NCI-H128 (cell line): Measurements from ENCODE around the gene MYO18B.

Source experiments
- DNase-seq: peaks from one replicate; lab custom pipeline; 2025; ENCODE audit not compliant: unreplicated experiment; lab: John Stamatoyannopoulos, UW

Gene MYO18B

DNA sequence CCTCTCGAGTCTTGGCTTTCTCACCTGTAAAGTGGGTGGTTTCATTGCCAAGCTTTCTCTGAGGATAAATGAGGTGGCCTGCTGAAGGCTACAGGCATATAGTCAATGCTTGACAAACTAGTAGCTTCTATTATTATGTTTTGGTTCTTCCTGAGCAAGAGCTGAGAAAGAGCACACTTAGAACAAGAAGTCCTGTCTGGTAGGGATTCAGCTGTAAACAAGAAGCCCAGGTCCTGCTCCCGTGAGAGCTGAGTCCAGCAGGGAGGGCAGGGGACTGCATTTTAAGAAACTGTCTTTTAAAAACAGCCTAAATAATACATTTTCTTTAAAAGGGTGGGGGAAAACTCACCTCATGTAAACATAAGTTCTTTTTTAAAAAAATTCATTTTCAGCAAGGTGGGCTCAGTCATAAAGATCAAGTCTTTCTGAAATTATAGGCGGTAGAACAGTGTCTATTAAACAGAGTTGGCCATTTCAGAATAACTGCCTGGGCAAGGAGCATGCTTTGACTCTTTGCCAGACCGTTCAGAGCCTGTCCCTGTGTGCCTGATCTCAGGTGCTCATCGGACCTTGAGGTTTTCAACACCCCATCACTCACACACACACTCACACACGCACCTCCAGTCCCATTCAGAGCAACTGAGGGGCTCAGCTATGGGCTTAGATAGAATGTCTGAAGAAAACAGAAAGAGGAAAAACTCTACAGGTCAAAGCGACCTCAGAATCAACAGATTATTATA is 29.2 kb upstream of the MYO18B start:
- no peak for DNase-seq

GRCh38 chr22:25714070-25714469 is 27.9 kb upstream of the MYO18B start:
- DNase-seq: no peak

DNA sequence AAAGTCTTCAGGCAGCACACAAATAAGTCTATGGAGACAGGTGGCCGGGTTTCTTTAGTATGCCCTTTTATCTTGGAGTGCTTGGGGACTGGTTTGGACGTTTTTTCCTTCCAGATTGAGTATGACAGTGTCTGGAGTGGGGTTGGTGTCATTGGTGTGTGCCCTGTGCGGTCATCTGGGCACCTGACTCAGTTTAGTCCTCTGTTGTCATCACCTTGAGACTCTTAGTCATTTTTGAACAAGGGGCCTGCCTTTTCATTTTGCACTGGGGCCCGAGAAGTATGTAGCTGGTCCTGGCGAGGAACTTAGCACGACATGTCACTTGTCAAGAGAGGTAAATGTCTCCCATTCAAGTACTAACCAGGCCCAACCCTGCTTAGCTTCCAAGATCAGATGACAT is 27.2 kb upstream of the MYO18B start:
- no peak for DNase-seq

GRCh38 chr22:25716637-25717036 is 25.4 kb upstream of the MYO18B start:
- no peak for DNase-seq

DNA sequence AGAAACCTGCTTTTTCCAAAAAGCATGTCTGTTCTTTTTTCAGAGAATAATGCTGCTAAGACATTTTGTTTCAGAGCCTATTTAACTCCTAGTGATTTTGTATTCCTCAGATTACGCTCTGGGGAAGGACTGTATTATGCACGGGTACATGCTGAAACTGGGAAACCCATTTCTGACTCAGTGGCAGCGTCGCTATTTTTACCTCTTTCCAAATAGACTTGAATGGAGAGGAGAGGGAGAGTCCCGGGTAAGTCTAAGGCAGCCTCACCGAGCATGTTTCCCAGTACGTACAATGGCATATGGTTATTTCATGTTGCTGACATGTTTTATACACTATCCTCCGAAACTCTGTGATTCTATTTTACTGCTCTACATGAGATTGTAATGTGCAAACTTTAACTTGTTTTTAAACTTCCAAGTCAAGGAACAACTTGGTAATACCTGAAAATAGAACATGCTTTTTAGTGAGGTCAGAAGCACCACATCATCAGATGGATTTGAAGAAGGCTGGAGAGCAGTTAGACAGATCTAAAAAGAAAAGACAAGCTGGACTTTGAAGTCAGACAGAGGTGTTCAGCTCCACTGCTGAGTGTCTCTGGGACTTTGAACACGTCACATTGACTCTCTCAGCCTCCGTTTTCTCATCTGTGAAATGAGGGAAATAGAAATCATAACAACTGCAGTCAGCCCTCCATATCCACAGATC is 23.7 kb upstream of the MYO18B start:
- no peak for DNase-seq

GRCh38 chr22:25722223-25722622 is 19.8 kb upstream of the MYO18B start:
- DNase-seq: no peak

GRCh38 chr22:25722626-25723025 is 19.4 kb upstream of the MYO18B start:
- DNase-seq: no peak

GRCh38 chr22:25726241-25726640 is 15.7 kb upstream of the MYO18B start:
- no peak for DNase-seq

DNA sequence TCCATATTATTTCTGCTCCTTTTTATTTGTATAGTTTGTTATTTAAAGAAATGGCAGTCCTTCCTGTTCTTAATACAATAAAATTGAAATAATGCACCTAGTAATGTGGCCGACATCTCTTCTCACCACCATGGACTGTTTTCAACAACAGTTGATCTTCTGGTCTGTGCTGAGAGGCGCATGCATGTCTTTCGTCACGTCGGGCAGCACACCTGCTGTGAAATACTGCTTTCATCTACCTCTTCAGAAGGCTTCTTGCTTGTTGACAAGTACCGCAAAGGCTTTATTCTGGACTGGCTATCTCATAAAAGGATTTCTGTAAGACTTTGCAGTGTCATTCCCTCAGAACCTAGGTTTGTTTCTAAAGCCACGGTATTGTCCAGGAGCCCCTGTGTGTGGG is 13.9 kb upstream of the MYO18B start:
- DNase-seq: peak; percentile 20

DNA sequence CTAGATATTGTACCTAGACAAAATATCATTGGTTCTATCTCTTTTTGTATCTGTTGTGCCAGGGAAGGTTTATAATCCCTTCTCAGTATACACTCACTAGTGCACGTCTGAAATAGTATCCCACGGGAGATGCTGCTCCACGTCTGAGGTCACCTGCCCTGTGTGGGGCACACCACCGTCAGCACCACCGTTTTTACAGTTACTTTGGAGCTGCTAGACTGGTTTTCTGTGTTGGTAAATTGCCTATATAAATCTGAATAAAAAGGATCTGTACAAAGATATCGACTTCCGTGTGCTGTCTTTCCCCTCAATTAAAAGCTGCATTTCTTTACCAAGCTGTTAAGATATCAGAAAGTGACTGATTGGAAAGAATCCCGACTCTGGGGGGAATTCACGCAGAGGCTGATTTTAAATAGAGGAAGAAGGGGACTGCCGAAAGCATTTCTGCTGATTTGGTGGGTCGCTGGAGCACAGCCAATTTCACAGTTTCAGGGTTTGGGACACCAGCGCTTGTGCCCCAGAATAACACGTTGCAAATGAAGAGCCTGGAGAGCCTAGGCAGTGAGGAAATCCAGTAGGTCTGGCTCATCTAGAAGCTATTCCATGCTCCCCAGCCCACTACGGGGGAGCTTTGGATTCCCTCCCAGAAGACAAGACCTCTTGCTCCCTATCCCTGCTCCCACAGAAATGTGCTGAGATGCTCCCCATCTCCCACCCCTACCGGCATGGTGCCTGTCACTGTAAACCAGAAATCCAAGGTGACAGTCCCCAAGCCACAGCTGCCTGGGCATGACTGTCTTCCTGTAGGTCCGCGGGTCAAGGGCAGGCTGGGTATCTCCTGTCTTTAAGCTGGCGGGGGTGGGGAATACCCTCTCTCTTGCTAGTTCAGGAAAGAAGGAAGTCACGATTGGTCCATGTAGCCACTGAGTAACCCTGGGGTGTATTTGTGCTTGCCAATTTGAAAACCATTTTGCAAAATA is 12.7 kb upstream of the MYO18B start:
- DNase-seq: no peak

- DNase-seq: no peak
Measured at GRCh38 chr22:25735650-25736049, 6.3 kb upstream of the MYO18B start.

GRCh38 chr22:25736378-25737011 is 5.5 kb upstream of the MYO18B start:
- DNase-seq: no peak

- no peak for DNase-seq
Measured at GRCh38 chr22:25739659-25740344, 2.2 kb upstream of the MYO18B start.

DNA sequence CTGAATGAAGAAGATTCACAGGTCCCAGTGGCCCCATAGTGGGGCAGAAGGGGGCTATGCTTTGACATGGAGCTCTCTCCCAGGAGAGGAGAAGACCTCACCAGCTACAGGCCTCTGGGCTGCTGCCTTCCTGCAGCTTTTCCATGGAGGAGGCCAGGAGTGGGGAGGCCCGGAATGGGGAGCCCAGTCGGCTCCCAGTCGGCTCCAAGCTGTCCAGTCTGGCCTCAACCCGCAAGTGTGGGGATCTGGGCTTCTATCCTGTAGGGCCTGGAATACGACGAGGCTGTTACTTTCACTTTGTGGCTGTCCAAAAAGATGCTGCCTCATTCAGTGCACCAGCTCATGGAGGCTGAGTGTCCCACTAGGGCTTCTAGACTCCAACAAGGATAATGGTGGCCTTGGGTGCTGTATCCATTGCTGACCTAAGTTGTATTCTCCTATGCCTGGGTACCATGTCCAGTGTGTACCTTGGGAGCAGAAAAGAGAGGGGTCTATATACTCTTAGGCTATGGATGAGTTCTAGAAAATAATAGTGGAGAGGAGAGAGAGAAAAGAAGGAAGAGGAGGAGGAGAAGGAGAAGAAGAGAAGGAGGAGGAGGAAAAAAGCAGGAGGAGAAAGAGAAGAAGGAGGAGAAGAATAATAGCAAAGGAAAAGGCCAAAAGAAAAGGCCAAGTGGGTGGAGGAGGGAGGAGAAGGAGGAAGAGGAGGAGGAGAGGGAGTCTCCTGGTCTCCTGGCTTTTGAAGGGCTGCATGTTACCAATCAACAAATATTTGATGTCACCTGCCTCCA is 1.1 kb downstream of the MYO18B start:
- no peak for DNase-seq

DNA sequence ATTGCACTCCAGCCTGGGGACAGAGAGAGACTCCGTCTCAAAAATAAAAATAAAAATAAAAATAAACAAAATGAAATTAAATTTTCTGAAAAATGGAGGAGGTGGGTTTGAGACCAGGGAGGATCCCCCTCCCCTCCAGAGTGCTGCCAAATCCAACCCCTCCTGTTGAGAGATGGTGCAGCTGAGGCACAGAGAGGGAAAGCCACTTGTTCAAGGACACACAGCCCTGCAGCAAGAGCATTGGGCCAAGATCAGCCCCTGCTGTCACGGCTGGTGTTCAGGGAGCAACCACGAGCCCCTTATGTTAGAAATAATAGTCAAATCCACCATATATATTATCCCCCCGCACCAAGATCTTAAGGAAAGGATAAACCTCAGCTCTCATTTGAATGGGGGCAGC is 2.7 kb downstream of the MYO18B start:
- no peak for DNase-seq

- no peak for DNase-seq
Measured at GRCh38 chr22:25745341-25746011, 3.5 kb downstream of the MYO18B start.

- no peak for DNase-seq
Measured at GRCh38 chr22:25746012-25746373, 4.0 kb downstream of the MYO18B start.

DNA sequence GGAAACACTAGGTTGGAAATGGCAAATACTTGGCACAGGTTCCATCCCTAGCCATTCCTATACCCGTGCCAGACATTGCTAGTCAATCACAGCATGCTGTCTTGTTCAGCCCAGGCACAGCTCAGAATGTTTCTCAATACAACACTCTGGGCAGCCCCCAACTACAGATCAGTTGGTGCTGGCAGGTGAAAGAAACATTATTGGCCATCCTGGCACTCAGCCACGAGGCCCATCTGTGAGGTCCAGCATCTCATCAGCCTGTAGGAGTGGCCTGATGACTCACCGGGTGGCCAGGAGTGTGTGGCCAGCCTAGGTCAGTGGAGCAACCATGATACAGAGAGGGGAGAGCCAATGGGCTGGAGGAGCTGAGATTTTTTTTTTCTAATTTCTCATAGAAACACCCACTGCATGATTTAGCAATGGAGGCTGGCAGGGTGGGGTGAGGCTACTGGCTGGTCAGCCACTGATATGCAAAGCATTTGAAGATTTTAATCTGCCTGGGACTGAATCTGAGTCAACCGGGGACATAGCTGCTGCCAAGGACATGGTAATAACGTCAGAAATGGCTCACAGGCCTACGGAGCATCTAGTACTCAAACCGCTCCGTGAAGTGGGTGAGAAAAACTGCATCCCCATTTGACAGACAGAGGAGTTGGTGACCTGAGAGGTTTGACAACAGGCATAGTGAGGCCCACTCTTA is 5.4 kb downstream of the MYO18B start:
- no peak for DNase-seq

GRCh38 chr22:25748140-25748539 is 6.2 kb downstream of the MYO18B start:
- DNase-seq: no peak
